GM18517 (cell line): ENCODE data around the gene ZNHIT2.

ENCODE experiments used
- ATAC-seq: cut with Tn5 transposase; IDR thresholded peaks from one replicate; pipeline ENCODE4 v1.9.1; 2021; ENCODE audit warnings: mild to moderate bottlenecking, moderate library complexity; ENCODE audit not compliant: unreplicated experiment

The ZNHIT2 gene

DNA sequence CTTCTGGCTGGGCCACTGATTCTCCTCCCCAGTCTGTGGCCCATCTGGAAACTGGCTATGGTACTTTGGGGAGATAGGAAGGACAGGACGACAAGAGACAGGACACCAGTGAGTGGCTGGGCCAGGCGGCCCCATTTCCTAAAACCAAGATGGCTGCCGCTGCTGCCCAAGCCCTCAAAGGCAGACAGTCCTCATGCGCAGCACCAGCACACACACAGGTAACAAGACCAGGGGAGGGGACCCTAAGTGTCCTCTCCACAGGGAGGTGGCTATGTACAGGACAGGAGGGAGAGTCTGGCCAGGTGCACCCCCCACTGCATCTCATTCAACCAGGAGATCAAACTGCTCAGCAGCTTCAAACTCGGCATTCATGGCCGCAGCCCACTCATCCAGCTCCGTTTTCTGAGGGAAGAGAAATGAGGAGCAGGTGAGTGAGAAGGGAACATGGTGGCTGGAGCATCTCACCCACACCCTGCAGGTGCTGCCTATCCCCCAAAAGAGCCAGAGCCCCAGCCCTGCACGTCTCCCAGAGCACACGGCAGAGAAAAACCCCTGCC is 38.6 kb downstream of the ZNHIT2 start:
- no peak for ATAC-seq

GRCh38 chr11:65078151-65078550 is 39.4 kb downstream of the ZNHIT2 start:
- no peak for ATAC-seq

- no peak for ATAC-seq
These were observed 40.0 kb downstream of the ZNHIT2 start for GRCh38 chr11:65077451-65077850.

DNA sequence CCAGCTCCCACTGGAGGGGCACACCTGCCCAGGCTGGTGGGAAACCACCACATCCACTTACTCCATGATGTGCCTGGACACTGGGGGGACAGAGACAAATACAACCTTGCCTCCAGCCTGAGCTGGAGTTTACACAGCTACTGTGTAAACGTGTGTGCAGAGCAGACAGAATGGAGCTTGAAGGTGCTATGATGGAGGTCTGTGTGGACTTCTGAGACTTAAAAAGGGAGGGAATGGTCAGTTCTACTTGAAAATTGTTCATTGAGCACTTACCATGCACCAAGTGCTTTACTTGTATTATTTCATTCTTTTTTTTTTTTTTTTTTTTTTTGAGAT is 44.9 kb downstream of the ZNHIT2 start:
- no peak for ATAC-seq

- ATAC-seq: no peak
These were observed 45.4 kb downstream of the ZNHIT2 start for GRCh38 chr11:65071907-65072630.

GRCh38 chr11:65069217-65069616 is 48.3 kb downstream of the ZNHIT2 start:
- ATAC-seq: no peak

DNA sequence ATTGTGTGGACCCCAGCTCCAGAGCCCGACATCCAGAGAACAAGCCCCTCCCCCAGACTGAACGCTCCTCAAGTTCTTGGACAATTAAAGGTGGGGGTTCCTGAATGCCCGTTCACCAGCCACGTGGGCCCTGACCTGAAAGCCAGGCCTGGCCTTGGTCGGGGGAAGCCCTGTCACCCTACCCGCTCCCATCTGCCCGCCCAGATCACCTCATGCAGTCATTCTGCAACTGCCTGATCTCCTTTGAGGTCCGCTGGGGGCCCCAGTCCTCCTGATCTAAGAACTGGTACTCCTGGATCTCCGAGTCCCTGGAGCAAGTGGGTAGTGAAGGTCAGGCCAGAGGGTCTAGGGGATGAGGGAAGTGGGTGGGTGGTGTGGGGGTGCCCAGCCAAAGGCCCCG is 50.1 kb downstream of the ZNHIT2 start:
- no peak for ATAC-seq

GRCh38 chr11:65066805-65067291 is 50.7 kb downstream of the ZNHIT2 start:
- no peak for ATAC-seq
